Kidney tubule cell (primary cell): ENCODE results near the gene LPP.

ENCODE experiments used
- DNase-seq: peaks from one replicate; pipeline ENCODE4 v3.0.0-alpha.2; 2018; ENCODE audit warnings: low spot score

The LPP gene

GRCh38 chr3:188832961-188833721 is 679.2 kb downstream of the LPP start:
- DNase-seq, result peak; percentile 37

GRCh38 chr3:188834349-188834748 is 680.4 kb downstream of the LPP start:
- DNase-seq, result no peak

DNA sequence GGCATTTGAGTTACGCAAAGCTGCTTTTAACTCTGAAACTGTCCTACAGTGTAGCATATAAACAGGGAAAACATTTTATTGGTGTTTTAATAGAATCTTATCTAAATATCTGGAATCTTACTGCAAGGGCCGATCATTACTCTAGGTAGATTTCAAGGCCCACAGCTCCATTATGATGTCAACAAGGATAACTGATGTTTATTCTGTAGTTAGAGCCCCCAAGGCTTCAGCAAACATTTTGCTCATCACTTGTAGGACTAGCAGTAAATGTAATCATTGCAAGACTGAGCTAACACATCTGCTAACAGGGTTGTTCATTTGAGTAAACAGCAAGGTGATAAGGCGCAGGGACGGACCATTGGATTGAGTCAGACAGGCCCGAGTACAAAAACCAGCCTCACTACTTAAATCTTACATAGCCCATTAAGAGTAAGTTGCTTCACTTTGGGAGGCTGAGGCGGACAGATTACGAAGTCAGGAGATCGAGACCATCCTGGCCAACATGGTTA is 685.3 kb downstream of the LPP start:
- no peak for DNase-seq

GRCh38 chr3:188840290-188840689 is 686.3 kb downstream of the LPP start:
- no peak for DNase-seq

DNA sequence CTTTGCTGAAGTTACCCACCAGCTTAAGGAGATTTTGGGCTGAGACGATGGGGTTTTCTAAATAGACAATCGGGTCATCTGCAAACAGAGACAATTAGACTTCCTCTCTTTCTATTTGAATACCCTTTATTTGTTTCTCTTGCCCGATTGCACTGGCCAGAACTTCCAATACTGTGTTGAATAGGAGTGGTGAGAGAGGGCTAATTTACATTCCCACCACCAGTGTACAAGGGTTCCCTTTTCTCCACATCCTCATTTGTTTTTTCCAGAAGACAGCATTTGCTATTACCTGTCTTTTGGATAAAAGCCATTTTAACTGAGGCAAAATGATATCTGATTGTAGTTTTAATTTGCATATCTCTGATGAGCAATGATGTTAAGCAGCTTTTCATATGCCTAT is 687.9 kb downstream of the LPP start:
- DNase-seq, result no peak

- no peak for DNase-seq
These were observed 688.7 kb downstream of the LPP start for GRCh38 chr3:188842639-188843038.

GRCh38 chr3:188844096-188844495 is 690.1 kb downstream of the LPP start:
- no peak for DNase-seq

GRCh38 chr3:188845514-188845913 is 691.6 kb downstream of the LPP start:
- DNase-seq, result no peak

DNA sequence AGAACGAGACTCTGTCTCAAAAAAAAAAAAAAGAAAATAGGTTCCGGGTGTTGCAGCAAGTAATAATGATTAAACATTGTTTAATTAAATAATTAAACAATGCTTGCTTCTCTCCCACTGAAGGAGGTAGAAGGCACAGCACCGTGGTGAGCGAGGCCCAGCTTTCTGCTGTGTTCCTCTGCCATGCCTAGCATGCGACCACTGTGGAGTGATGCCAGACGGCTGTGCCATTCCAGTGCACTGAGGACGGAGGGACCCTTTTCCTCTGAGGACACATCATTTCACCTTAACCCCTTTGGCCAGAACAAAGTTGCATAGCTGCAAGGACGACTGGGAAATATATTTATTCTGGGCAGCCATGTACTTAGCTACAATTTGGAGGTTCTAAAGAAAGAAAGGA is 695.0 kb downstream of the LPP start:
- no peak for DNase-seq

DNA sequence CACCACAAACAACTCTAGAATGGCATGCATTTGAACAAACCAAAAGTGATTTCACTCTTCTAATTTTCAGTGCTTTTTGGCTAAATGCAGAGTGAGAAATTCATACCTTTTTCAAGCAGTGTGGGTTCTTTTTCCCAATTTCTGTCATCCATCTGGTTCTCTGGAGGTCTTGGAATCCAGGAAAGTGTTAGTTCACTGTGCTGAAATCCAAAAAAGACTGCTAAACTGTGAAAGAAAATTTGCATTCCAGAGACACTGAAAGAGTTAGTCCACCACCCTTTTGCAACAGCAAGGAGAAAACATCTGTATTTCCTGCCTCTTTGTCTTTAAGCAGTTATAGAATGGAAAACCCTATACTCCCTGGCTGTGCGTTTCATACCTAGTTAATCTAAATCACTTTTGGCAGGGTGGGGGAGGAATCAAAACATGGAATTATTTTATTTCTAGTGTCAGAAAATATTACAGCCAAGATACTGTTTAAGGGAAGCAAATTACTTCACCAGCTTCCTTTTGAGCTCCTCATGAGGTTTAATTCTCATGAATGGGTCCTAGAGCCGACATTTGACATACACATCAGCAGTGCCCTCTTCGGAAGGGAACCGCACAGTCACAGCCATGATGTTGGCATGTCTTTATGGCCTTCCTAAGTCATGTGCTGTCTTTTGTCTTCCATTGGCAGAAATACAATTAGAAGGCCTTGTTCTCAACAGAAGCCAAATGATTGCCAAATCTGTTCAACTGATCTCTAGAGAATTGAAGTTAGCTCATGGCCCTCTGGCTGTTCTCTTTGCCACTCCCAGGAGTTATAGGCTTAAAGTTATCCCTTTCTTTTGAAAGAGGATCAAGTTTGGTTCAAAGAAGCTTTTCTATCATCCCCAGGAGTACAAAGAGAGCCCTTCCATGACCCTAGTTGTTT is 700.2 kb downstream of the LPP start:
- DNase-seq, result no peak

- DNase-seq, result peak; percentile 3
These were observed 700.8 kb downstream of the LPP start for GRCh38 chr3:188854772-188855149.

DNA sequence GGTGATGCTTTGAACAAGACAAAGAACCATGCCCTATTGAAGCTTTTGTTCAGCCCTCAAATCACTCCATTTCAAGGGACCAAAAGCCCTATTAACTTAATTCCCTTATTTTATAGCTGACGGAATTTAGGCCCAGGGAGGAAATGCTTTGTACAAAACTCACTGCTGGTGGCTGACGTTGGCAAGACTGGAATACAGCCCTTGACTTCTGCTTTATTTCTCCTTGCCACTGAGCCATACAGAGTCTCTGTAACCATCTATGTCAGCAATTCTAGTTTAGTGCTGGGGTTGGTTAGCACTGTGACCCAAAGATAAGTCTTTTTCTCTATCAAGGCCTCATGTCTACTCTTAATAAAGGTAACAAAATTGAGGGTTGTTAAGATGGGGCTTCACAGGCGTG is 701.7 kb downstream of the LPP start:
- no peak for DNase-seq

GRCh38 chr3:188860147-188860546 is 706.2 kb downstream of the LPP start:
- peak; percentile 10 for DNase-seq

DNA sequence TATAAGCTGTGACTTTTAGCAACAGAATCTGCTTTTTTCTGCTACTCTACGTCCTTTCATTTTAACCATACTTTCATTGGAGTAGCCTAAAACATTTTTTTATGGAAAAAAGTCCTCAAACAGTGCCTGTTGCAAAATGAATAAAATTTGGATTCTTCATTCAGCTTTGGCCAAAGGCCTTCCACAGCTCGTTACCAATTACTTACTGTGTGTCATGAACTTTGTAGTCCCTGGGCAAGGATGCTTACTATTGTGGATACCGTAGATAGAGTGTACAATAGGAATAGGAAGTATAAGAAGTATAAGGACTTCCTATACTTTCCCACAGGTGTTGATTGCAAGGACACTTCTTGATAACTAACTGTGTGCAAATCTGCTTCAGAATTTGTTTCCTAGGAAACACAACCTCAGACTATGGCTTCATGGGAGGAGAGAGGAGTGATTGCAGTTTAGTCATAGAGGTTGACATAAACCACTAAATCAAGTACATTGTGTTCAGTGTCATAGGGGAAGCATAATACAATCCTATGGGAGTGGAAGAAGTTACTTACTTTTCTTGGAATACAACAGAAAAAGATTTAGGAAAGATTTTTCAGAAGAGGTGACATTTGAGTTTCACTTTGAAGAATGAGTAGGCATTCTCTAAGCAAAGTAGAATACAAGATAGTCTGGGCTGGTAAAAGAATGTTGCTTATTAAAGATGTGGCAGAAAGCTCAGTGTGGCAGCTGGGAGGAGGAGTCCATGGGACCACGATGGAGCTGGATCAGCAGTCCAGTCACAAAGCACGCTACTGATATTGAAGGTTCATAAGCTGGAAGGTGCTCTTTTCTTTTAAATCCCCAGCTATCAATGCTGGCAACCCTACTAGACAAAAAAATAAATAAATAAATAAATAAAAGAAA is 708.1 kb downstream of the LPP start:
- peak; percentile 36 for DNase-seq

DNA sequence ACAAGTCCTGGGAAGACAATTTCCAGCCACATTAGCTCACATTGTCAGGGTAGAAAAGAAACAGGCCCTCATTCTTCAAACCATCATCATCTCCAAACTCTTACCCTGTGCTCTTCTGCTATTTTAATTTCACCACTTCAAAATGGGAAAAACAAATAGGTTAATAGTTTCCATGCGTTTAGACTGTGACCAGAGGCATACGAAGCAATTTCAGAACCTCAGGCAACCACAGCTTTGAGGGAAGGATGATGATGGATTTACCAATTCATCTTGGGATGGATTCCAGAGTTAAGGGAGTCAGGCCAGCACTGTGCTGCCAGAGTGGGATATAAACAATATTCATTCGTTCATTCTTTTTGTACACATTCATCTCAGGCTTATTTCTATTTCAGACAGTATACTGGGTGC is 710.0 kb downstream of the LPP start:
- no peak for DNase-seq

- peak; percentile 5 for DNase-seq
These were observed 713.8 kb downstream of the LPP start for GRCh38 chr3:188867691-188868265.

GRCh38 chr3:188868803-188869202 is 714.8 kb downstream of the LPP start:
- DNase-seq, result no peak

DNA sequence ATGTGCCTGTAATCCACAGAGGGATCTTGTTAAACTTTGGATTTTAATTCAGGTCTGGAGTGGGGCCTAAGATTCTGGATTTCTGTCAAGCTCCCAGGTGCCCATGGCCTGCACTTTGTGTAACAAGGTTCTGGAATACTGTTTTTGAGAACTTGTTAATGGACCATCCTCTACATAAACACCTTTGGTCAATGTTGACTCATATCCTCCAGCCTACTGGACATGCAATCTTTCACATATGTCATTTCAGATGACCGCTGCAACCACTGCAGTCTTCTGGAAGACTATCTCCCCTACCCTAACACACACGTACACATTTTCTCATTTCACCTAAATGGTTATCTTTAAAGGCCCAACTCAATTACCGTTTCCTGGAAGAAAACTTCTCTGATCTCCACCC is 715.7 kb downstream of the LPP start:
- DNase-seq, result peak; percentile 22

- no peak for DNase-seq
These were observed 716.5 kb downstream of the LPP start for GRCh38 chr3:188870431-188870830.

- DNase-seq, result no peak
These were observed 720.6 kb downstream of the LPP start for GRCh38 chr3:188874576-188874975.

DNA sequence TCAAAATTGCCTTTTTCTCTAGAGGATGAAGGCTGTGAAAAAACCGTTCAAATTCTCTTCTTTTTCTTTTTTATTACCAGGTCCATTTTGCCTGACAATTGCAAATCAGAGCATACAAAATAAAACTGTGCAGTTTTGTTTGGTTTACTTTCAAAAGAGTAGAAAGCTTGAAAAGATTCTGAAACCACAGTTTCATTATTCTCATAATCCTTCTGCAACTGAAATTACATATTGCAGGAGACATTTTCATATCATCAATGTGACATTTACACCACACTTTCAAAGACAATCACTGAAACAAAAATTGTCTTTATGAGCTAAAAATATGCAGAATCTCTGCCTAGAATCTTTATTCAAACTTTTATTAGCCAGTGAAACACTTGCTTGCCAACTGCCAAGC is 721.5 kb downstream of the LPP start:
- DNase-seq, result no peak

DNA sequence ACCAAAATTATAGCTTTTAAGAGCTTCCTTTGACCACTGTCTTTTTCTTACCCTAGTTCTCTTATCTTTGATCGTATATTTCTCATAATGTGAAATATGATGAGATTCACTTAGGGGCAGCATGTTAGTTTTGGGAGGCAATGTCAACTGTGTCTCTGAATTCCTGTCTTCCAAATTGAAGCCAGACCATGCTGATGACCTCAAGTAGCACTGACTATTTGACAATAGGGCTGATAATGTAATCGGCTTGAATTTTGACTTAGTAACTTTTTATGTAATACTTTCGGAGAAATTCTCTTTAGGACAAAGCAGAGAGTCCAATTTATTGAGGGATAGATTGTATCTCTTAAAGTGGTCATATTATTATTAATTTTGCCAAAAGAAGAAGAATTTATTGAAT is 722.4 kb downstream of the LPP start:
- DNase-seq, result no peak
